Effector memory CD4-positive, alpha-beta T cell (primary cell): ENCODE results near the gene EPX.

Source experiments
- DNase-seq, 3 donors: peaks; one replicate each; pipeline ENCODE4 v3.0.0-alpha.2; 2020
- H3K27ac ChIP-seq: 2 replicates; pipeline ENCODE4 v1.7.0; 2013; ENCODE audit warnings: mild to moderate bottlenecking, low read length, moderate library complexity; ENCODE audit not compliant: insufficient read depth, poor library complexity, severe bottlenecking
- H3K27me3 ChIP-seq: replicated peaks from 2 replicates; pipeline ENCODE4 v1.7.0; 2013; ENCODE audit warnings: mild to moderate bottlenecking, low read length; ENCODE audit not compliant: insufficient read depth, control insufficient read depth, poor library complexity, severe bottlenecking
- H3K36me3 ChIP-seq: 2 replicates; pipeline ENCODE4 v1.7.0; 2013; ENCODE audit warnings: mild to moderate bottlenecking, low read length, moderate library complexity; ENCODE audit not compliant: control insufficient read depth, insufficient read depth
- H3K4me1 ChIP-seq: 2 replicates; pipeline ENCODE4 v1.7.0; 2013; ENCODE audit warnings: low read length, mild to moderate bottlenecking; ENCODE audit not compliant: control insufficient read depth, insufficient read depth, poor library complexity, severe bottlenecking
- H3K4me3 ChIP-seq: 2 replicates; pipeline ENCODE4 v1.7.0; 2013; ENCODE audit warnings: low read length, low read depth, mild to moderate bottlenecking; ENCODE audit not compliant: insufficient read depth, poor library complexity, severe bottlenecking
- H3K9me3 ChIP-seq: 2 replicates; pipeline ENCODE4 v1.7.0; 2013; ENCODE audit warnings: mild to moderate bottlenecking, low read length, moderate library complexity; ENCODE audit not compliant: control insufficient read depth

The EPX gene

GRCh38 chr17:58219007-58219788 is 26.7 kb downstream of the EPX start, which contains the start of gene MKS1:
Gene MKS1 (minus strand): TSS chr17:58219255. CDS start chr17:58219230, 25 bp downstream.
- H3K36me3 ChIP-seq, result no peaks in the 10 kb centered on the region
- H3K4me3 ChIP-seq, result peak within 1 kb of the TSS; percentile 68
- H3K4me1 ChIP-seq, result peaks cover 12% of the 10 kb centered on the region
- peak within 1 kb of the TSS; percentile 72 for H3K27ac ChIP-seq
- no peaks in the 10 kb centered on the region for H3K9me3 ChIP-seq
- peak; percentile 90 for DNase-seq
- no peaks in the 10 kb centered on the region for H3K27me3 ChIP-seq

GRCh38 chr17:58219789-58220183 is 27.3 kb downstream of the EPX start:
- Histone ChIP-seq H3K36me3 (no peaks in the 10 kb centered on the region), H3K4me3 (peak overlapping the region; percentile 68), H3K27me3 (no peaks in the 10 kb centered on the region), H3K27ac (peak overlapping the region; percentile 72), H3K9me3 (no peaks in the 10 kb centered on the region), H3K4me1 (peaks cover 12% of the 10 kb centered on the region)
- DNase-seq, result no peak

- H3K27ac ChIP-seq, result no peak overlapping the region
Measured at GRCh38 chr17:58224315-58224714, 31.8 kb downstream of the EPX start.

GRCh38 chr17:58227733-58228132 is 35.2 kb downstream of the EPX start:
- H3K36me3 ChIP-seq, result no peaks in the 10 kb centered on the region
- no peaks in the 10 kb centered on the region for H3K27me3 ChIP-seq
- H3K4me1 ChIP-seq, result no peaks in the 10 kb centered on the region
- H3K27ac ChIP-seq, result no peak overlapping the region
- no peak overlapping the region for H3K4me3 ChIP-seq
- no peak for DNase-seq
- no peaks in the 10 kb centered on the region for H3K9me3 ChIP-seq

More at GRCh38 chr17:58224315-58224714, 31.8 kb downstream of the EPX start:
- DNase-seq, result no peak
- Histone ChIP-seq H3K4me3 (no peak overlapping the region), H3K27me3 (no peaks in the 10 kb centered on the region), H3K4me1 (peaks cover 7% of the 10 kb centered on the region), H3K36me3 (no peaks in the 10 kb centered on the region), H3K9me3 (no peaks in the 10 kb centered on the region)

GRCh38 chr17:58228679-58229078 is 36.2 kb downstream of the EPX start:
- DNase-seq, result no peak
- Histone ChIP-seq H3K9me3 (no peaks in the 10 kb centered on the region), H3K4me1 (no peaks in the 10 kb centered on the region), H3K4me3 (no peak overlapping the region), H3K27ac (no peak overlapping the region), H3K36me3 (no peaks in the 10 kb centered on the region), H3K27me3 (no peaks in the 10 kb centered on the region)

GRCh38 chr17:58229384-58229783 is 36.9 kb downstream of the EPX start:
- Histone ChIP-seq H3K4me3 (no peak overlapping the region), H3K27me3 (no peaks in the 10 kb centered on the region), H3K9me3 (no peaks in the 10 kb centered on the region), H3K36me3 (no peaks in the 10 kb centered on the region), H3K27ac (no peak overlapping the region), H3K4me1 (no peaks in the 10 kb centered on the region)
- no peak for DNase-seq

- Histone ChIP-seq H3K27ac (no peak overlapping the region), H3K9me3 (no peaks in the 10 kb centered on the region), H3K36me3 (no peaks in the 10 kb centered on the region), H3K4me1 (no peaks in the 10 kb centered on the region), H3K27me3 (no peaks in the 10 kb centered on the region), H3K4me3 (no peak overlapping the region)
- DNase-seq, result no peak
Measured at GRCh38 chr17:58229881-58230280, 37.4 kb downstream of the EPX start.

GRCh38 chr17:58231641-58232040 is 39.1 kb downstream of the EPX start:
- H3K27ac ChIP-seq, result no peak overlapping the region
- no peak for DNase-seq
- H3K9me3 ChIP-seq, result no peaks in the 10 kb centered on the region
- H3K4me3 ChIP-seq, result no peak overlapping the region
- no peaks in the 10 kb centered on the region for H3K27me3 ChIP-seq
- no peaks in the 10 kb centered on the region for H3K4me1 ChIP-seq
- H3K36me3 ChIP-seq, result no peaks in the 10 kb centered on the region

- Histone ChIP-seq H3K27me3 (no peaks in the 10 kb centered on the region), H3K36me3 (no peaks in the 10 kb centered on the region), H3K27ac (no peak overlapping the region), H3K4me3 (no peak overlapping the region), H3K4me1 (no peaks in the 10 kb centered on the region), H3K9me3 (no peaks in the 10 kb centered on the region)
- no peak for DNase-seq
Measured at GRCh38 chr17:58232707-58233156, 40.2 kb downstream of the EPX start.

GRCh38 chr17:58233543-58233942 is 41.0 kb downstream of the EPX start:
- Histone ChIP-seq H3K27ac (no peak overlapping the region), H3K4me1 (no peaks in the 10 kb centered on the region), H3K9me3 (no peaks in the 10 kb centered on the region), H3K4me3 (no peak overlapping the region), H3K36me3 (no peaks in the 10 kb centered on the region), H3K27me3 (no peaks in the 10 kb centered on the region)
- no peak for DNase-seq
